Prostate gland (tissue), 2 donors: ENCODE results near the gene HTR3D.

Source experiments
- CTCF ChIP-seq, 4 experiments: fragments of 200-600 bp in 2 of 4; fragments of 450-650 bp in 2 of 4; sonication (generic) in 2 of 4; IDR thresholded peaks; 1 replicate in 3 of 4; 2 replicates in 1 of 4; pipeline ENCODE4 v1.5.1; 2016 to 2019; ENCODE audit warnings: antibody characterized with exemption in 4 of 4, mild to moderate bottlenecking in 2 of 4, moderate library complexity in 2 of 4
- POLR2A ChIP-seq: fragments of 450-650 bp; IDR thresholded peaks from one replicate; pipeline ENCODE4 v1.6.1; 2016; ENCODE audit warnings: antibody characterized with exemption, mild to moderate bottlenecking

GRCh38 chr3:184085389-184085852 lies 53.9 kb downstream of the HTR3D start:
- no peak for TF ChIP-seq CTCF (IDR thresholded peaks at IDR 0.05)
- no peak for TF ChIP-seq POLR2A
